ENCODE data around the gene PDCD1LG2. TPM values are rescaled to one million over a fixed set of nuclear protein-coding genes. Genes with fewer than 3 reads are reported as not detected.

The PDCD1LG2 gene
- total RNA-seq, 1 donor from 2014 or later, result 27.1 TPM

GRCh38 chr9:5608298-5609225 is 98.2 kb downstream of the PDCD1LG2 start:
- DNase-seq (ENCODE audit: low read depth, low spot score), result no peak

GRCh38 chr9:5609226-5609596 is 98.9 kb downstream of the PDCD1LG2 start:
- no peak for DNase-seq (ENCODE audit: low read depth, low spot score)

- DNase-seq (ENCODE audit: low read depth, low spot score), result no peak
Observed at GRCh38 chr9:5610491-5610890, 100.2 kb downstream of the PDCD1LG2 start.

- no peak for DNase-seq (ENCODE audit: low read depth, low spot score)
Observed at GRCh38 chr9:5611321-5612184, 101.2 kb downstream of the PDCD1LG2 start.

GRCh38 chr9:5612185-5612530 is 101.8 kb downstream of the PDCD1LG2 start:
- DNase-seq (ENCODE audit: low read depth, low spot score), result no peak

GRCh38 chr9:5614192-5614591 is 103.9 kb downstream of the PDCD1LG2 start:
- DNase-seq (ENCODE audit: low read depth, low spot score), result no peak

GRCh38 chr9:5614985-5615384 is 104.7 kb downstream of the PDCD1LG2 start:
- DNase-seq (ENCODE audit: low read depth, low spot score), result no peak

GRCh38 chr9:5617749-5618148 is 107.4 kb downstream of the PDCD1LG2 start:
- DNase-seq (ENCODE audit: low read depth, low spot score), result no peak

- no peak for DNase-seq (ENCODE audit: low read depth, low spot score)
Observed at GRCh38 chr9:5620494-5620893, 110.2 kb downstream of the PDCD1LG2 start.

Other genes starting within 250 kb of the PDCD1LG2 start
- 0.35 TPM in 1 of 2 replicates, not detected in the other for gene RLN2, start 205.8 kb upstream of the PDCD1LG2 start, total RNA-seq
- not detected in 2 replicates for gene RLN1, start 170.7 kb upstream of the PDCD1LG2 start, total RNA-seq
- 8.2 and 12.4 TPM in 2 replicates for gene PLGRKT, start 72.6 kb upstream of the PDCD1LG2 start, total RNA-seq
- 39.2 and 44.7 TPM in 2 replicates for gene CD274, start 60.0 kb upstream of the PDCD1LG2 start, total RNA-seq
- gene RIC1, start 118.6 kb downstream of the PDCD1LG2 start, total RNA-seq, result 32.6 and 32.8 TPM in 2 replicates

Data from pulmonary artery endothelial cell (primary cell).